C4-2B (cell line): Measurements from ENCODE around the gene CAPN6.

ENCODE experiments used
- CTCF ChIP-seq: fragments of 450-650 bp; conservative IDR thresholded peaks from 2 replicates; pipeline ENCODE4 v1.5.1; 2017; ENCODE audit warnings: mild to moderate bottlenecking
- ZFX ChIP-seq: fragments of 450-650 bp; IDR thresholded peaks from 2 replicates; pipeline ENCODE4 v1.6.1; 2017

- TF ChIP-seq ZFX (no peak), CTCF (no peak)
These were observed 13.2 kb upstream of the CAPN6 start for GRCh38 chrX:111283446-111283845.
